Hematopoietic multipotent progenitor cell treated with erythropoietin and hydrocortisone succinate and interleukin-3 and kit ligand, for 17 days (in vitro differentiated cells): ENCODE results near the gene FN1.

Experiments used
- DNase-seq: peaks from one replicate; pipeline ENCODE4 v3.0.0-alpha.2; 2015; ENCODE audit warnings: low spot score

The FN1 gene

DNA sequence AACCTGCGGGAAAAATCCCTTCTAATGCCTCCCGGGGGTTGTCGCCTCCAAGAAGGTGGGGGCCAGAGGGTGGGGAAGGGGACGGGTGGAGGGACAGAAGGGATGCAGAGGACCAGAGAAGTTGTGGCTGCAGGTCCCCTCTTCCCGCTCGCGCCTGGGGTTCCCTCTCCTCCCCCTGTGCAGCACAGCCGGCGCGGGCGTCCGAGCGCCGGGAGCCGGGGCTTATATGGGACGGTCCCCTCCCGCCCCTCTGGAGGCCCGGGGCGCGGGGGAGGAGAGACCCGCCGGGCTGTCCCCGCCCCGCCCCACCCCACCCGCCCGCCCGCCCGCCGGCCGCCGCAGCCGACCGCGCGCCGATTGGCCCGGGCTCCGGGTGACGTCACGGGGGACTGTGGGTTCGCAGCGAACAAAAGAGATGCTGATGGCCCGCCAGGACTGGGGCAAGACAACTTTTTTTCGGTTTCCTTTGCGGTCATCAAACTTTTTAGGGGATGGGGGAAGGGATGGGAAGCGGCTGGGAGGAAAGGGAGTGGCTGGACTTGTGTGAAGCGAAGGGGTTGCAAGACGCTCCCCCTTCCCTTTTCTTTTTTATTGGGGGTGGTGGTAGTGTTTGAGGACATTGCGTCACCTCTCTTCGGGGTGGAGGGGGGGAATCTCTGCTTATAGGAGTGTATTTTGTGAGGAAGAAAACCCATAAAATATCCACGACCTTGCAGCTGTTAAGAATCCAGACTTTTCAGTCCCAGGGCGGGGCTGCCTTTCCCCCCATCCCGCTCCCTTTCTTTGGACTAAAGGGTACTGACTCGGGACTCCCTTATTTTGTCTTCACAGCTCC lies at the start of gene FN1:
Gene FN1 (minus strand): TSS at position 199 of the 835 bp plus-strand sequence. CDS start 266 bp downstream, outside the sequence.
- DNase-seq, result no peak

DNA sequence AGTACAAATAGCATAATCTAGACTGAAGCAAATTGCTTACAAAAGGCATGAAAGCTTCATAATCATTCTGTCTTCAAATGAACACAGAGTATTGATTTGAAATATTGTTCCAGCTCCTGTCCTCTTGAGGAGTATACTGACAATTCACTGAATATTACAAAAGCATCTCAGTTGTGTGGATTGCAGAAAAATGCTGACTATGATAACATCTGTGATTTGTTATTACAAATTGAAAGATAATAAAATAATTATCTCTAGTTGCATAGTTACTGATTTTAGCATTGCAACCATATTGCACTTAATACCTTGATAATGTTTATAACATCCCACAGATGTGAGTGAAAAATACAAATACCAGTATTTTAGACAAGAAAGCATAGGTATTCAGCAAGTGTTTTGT lies 49.2 kb upstream of the FN1 start:
- no peak for DNase-seq

- DNase-seq, result no peak
Observed at GRCh38 chr2:215484570-215484969, 48.7 kb upstream of the FN1 start.

DNA sequence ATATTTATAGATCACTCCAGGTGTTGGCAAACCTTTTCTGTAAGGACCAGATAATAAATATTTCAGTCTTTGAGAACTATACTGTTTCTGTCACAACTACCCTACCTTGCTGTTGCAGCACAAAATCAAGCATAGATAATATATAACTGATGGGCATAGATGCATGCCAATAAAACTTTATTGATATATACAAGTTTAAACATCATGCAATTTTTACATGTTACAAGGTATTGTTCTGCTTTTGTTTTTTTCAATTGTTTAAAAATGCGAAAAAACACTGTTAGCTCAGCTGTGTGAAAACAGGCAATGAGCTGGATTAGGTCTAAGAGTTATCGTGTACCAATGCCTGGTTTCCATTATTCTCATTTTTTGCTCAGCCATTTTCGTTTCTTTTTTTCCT lies 47.6 kb upstream of the FN1 start:
- DNase-seq, result no peak

DNA sequence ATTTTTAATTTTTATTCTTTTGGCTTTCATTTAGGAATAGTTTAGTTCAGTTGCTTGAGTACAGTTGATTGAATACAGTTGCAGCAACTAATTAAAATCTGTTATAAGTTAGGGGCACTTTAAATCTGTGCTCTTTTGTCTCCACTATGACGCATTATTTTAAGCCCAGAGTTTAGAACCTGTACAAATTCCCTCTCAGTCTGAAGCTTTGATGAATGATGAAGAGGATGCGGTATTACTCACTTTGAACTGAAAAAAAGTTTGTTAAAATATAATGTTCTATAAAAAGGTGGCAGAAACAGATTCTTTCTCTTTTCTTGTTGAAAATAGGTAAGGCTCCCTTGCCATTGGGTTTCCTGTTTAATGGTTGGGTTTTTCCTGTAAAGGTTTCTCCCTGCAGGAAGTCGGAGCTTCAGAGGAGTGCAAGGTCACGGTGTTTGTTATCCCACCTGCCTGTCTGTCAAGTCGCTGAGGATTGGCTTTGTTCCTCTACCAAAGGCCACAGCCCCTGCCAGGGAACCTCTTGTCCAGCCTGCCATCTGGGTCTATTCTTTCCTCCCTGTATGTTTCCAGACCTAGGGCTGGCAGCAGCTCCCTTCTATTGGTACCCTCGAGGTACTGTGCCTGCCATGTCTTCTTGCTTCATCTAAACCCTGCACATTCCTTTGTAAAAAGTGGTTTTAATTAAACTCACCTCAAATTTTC lies 43.8 kb upstream of the FN1 start:
- no peak for DNase-seq

DNA sequence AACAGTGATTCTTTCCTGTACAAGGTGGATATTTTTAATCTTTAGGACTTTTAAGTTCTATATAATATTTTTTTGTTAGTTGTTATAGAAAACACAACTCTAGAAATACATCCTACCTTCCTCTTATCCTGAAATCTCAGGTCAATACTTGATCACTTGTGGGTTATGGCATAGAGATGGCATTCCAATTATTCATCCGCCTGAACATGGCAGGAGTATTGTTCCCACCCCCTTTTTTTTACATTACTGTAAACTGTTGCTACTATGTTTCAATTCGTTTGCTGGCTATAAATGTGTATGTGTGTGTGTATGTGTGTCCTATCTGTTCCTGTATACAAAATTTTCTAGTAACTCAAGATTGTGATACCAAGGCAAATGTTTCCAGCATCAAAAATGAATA lies 43.3 kb upstream of the FN1 start:
- no peak for DNase-seq

GRCh38 chr2:215476424-215476823 lies 40.6 kb upstream of the FN1 start:
- no peak for DNase-seq

DNA sequence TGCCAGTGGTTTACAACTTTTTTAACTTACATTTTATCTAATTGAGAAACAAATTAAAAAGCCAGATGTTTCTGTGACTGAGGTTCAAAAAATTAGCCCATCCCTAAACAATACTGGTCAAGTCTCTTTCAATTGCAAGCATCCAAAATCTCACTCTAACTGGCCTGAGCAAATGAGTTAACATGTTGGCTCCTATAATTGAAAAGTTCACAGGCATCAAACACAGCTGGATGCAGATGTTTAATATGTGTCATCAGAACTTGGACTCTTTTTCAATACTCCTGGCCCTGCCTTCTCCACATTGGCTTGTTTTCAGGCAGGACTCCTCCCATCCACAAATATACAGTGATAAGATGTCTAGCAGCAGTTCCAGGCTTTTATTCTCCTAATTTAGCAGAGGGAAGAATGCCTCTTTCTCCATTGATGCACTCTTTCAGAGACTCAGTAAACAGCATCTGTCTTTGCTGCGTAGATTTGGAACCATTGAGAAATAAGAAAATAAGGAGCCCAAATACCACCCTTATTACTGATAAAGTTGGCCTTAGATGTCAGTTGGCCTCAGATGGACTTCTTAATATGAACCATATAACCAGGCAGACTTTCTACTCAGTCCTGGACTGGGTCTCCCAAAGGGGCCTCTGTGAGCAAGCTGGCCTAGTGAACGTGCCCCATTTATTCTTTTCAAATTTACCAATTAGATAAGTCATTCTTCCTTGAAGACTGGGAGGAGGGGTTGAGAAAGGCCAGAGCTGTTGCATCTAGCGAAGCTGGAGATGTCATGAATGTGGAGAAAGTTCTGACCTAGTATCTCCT lies 30.4 kb upstream of the FN1 start:
- DNase-seq, result no peak

- DNase-seq, result no peak
Observed at GRCh38 chr2:215465256-215465655, 29.4 kb upstream of the FN1 start.

DNA sequence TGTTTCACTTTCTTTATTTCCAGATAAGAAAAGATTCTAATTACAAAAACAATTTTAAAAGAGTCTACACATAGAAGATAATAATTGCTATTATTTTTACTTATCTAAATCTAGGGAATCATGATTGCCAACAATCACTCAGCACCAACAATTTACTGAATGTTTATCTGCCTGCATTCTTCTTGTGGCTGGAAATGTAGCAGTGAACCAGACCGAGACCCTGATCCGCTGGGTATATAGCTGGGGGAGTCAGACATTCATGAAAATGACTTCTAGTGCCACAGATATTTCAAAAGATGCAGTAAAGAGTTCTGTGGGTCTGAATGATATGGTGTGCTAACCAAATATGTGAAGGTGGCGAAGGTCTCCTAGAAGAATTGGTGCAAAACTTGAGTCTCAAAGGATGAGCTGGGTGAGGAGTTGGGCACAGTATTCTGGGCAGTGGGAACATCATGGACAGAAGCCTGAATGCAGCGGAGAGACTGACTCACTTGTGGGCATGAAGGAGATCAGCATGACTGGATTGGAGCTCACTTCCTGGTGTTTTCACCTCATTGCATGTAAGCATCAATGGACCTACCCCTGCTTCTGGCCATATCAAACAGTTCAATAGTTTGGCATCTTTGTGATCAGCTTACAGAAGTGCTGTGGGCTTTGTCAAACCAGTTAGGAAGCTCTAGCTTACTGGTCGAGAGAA lies 26.1 kb upstream of the FN1 start:
- no peak for DNase-seq

DNA sequence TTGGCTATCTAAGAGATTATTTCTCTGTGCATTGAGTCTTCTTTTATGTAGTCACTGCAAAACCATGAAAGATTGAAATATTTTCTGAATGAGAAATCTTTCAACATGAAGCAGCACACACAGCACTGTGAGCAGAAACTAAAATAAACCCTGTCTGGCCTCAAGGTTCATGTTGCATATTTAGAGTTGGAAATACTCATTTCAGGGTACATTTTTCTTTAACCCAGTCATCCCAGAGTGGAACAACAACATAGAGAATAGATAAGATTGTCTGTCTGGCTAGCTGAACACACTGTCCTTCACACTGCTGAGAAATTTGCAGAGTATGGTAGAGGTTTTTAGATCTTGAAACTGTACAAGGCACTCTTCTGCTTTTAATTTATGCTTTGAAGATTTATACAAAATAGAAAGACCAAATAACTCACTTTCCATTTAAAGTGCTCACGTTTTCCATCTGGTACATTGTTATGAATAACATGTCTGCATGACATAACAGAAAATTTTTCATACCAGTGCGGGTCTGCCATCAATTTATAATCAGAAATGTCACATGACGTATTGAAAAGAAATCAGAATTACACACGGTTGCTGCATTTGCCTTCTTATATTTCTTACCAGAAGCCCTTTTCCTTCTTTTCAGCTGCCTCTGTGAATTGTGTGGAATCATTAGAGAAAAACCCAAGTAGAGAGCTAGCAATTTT lies 25.0 kb upstream of the FN1 start:
- no peak for DNase-seq

- DNase-seq, result no peak
Observed at GRCh38 chr2:215455958-215456357, 20.1 kb upstream of the FN1 start.

- DNase-seq, result peak; percentile 21
Observed at GRCh38 chr2:215454519-215455246, 18.8 kb upstream of the FN1 start.

- DNase-seq, result no peak
Observed at GRCh38 chr2:215452725-215453124, 16.9 kb upstream of the FN1 start.

DNA sequence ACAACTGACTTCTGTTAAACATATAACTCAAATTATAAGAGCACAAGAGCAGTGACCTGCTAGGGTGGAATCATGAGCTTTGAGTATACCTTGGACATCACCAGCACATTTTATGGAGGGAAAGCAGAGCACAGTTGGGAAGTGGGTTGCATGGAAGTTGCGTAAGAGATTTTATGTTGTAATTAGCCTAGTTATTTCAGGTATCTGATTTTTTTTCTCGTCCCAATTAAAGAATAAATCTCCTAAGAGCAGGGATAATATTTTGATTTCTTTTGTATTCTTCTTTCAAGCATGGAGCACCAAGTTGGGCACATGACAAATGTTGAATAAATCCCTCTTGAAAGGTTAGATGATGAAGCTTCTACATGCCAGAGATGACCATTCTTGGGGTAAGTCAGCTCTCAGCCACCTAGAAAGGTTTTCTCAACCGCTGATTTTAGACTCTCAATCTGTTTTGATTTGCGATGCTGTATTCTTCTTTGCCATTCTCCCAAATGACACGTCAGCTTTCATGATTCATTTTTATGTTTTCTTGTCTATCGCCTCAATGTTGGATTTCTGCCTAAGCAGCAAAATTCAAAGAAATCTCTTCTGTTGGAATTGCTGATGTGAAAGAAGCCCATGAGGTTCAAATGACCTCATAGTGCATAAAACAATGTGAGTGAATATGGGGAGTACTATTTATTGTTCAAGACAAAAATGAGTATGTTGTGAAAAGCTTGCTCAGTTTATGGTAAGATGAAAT lies 15.3 kb upstream of the FN1 start:
- DNase-seq, result no peak

DNA sequence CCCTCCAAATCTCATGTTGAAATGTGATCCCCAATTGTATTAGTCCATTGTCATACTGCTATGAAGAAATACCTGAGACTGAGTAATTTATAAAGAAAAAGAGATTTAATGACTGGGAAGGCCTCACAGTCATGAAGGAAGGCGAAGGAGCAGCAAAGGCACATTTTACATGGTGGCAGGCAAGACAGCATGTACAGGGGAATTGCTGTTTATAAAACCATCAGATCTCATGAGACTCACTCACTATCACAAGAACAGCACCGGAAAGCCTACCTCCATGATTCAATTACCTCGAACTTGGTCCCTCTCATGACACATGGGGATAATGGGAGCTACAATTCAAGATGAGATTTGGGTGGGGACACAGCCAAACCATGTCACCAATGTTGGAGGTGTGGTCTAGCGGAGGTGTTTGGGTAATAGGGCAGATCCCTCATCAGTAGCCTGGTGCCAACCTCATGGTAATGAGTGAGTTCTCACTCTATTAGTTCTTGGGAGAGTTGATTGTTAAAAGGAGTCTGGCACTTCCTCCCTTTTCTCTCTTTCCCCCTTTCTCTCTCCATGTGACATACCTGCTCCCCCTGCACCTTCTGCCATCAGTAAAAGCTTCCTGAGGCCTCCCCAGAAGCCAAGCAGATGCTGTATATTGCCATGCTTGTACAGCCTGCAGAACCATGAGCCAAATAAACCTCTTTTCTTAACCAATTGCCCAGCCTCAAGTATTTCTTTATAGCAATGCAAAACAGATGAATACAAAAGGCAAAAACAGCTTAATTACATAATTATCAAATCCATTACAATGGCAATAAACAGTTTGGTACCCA lies 14.5 kb upstream of the FN1 start:
- no peak for DNase-seq

GRCh38 chr2:215447673-215448081 lies 11.8 kb upstream of the FN1 start:
- no peak for DNase-seq

DNA sequence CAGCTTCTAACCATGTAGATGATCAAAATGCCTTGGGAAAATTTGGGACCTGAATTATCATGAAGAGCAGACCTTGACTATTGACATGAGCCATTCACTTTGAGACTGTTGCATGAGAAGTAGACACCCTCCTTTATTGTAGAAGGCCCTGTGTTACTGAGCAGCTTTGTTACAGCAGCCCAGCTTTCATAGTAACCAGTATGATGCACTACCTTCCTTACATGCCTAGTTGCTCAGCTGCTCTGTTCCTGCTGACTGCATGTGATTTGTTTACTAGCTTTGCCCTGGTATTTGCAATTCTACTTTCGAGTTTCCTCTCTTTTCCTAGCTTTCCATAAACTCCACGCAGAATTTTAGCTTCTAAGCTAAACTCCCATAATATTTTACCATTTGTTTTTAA lies 11.2 kb upstream of the FN1 start:
- DNase-seq, result no peak

DNA sequence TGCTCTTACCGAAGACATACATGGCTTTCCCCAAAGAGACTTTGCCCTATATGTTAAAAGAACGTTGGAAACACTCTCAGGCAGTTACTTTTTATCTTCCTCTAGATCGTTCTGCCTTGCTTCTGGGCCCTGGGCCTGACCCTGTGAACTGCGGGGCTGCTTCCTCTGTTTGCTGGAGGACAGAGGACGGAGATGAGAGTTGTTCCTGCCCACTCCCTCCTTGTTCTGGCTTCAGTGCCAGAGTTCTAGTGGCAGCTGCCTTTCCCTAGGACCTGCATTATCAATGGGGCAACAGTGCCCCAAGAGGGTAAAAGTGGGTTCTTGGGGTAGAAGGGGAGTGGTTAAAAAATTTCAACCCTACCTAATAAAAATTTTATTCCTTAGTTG lies 6.5 kb upstream of the FN1 start:
- no peak for DNase-seq
